GM21423 (cell line): ENCODE data around the gene USP10.
"Not testable (repeated sequence)": the region's sequence is repeated elsewhere in the genome, so short reads cannot be mapped to it uniquely, and the experiment has no call there.

Experiments used
- ATAC-seq: cut with Tn5 transposase; IDR thresholded peaks from one replicate; pipeline ENCODE4 v1.9.1; 2021; ENCODE audit warnings: mild to moderate bottlenecking, moderate library complexity; ENCODE audit not compliant: unreplicated experiment

USP10 gene

DNA sequence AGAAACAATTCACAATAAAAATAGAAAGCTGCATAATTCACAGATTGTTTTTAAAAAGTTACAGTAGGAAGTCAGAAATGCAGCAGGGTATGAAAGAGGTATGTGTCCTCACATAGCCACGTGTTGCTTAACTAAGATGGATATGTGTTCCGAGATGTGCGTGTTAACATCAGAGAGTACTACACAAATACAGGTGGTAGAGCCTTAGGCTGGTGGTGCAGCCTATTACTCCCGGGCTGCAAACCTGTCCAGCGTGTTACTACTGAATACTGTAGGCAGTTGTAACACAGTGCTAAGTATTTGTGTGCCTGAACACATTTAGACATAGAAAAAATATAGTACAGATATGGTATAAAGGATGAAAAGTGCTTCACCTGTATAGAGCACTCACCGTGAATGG is 46.4 kb downstream of the USP10 start:
- ATAC-seq = no peak

DNA sequence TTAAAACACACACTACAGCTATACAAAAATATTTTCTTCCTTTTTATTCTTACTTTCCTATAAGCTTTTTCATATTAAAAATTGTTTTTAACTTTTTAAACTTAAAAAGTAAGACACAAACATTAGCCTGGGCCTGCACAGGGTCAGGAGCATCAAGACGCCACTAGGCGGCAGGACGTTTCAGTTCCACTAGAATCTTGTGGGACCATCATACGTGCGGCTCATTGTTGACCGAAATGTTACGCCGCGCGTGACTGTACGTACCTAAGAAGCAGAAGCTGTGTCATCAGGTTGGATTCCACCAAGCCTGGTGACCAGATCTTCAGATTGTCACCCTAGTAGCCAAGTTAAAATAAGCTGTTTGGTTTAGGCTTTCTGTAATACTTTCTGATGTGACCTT is 47.1 kb downstream of the USP10 start:
- ATAC-seq = no peak

DNA sequence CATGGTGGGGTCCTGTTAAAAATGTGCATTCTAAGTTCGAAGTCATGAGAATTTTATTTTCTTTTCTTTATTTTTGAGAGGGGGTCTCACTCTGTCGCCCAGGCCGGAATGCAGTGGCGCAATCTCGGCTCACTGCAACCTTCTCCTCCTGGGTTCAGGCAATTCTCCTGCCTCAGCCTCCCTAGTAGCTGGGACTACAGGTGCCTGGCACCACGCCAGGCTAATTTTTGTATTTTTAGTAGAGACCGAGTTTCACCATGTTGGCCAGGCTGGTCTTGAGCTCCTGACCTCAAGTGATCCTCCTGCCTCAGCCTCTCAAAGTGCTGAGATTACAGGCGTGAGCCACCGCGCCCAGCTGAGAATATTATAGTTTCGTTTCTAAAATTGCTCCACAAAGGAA is 48.4 kb downstream of the USP10 start:
- not testable (repeated sequence) for ATAC-seq

DNA sequence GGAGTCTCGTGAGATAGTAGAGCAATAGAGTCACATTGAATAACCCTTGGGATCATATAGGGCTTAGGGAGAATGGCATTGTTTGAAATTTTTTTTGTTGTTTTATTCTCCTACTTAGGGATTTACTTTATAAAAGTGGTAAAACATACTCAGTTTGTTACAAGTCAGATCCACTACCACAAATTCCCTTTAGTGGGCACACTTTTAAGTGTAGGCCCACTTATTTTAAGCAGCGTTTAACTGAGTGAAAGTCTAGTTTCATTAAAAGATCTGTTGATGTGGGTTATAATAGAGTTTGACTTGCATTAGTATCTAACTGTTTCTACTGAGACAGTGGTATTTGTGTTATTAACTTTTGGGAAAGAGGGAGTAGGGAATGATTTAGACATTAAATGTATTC is 49.3 kb downstream of the USP10 start:
- no peak for ATAC-seq

DNA sequence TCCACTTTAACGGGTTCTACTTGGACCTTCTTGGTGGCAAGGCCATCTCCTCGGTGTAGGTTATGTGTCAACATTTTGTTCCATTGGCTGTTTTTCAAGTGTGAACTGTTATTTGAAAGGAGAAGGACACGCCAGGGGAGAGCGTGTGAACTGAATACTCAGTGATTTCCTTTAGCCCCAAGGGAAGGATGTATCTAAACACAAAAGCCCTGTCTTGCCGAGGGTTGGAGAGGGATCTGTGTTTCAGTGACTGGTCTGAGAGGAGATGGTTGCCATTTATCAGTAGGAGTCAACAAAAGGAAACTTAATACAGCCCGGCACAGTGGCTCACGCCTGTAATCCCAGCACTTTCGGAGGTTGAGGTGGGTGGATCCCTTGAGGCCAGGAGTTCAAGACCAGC is 50.0 kb downstream of the USP10 start:
- ATAC-seq = no peak

DNA sequence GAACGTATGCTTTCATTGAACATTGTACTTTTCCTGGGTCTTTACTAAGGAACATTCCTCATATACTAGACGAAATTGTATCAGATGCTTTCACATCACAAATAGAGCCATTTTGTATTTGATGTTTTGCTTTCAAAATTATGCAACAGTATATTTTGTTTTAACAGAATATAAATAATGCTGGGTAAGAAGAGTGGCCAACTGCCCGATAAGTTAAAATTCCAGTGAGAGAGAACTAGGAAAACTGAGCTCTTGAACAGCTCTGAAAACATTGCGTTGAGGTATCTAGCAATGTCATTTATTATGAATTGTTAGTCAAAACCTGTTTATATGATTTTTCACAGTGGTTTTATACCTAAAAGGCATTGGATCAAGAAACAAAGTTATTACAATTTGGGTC is 50.8 kb downstream of the USP10 start:
- no peak for ATAC-seq

DNA sequence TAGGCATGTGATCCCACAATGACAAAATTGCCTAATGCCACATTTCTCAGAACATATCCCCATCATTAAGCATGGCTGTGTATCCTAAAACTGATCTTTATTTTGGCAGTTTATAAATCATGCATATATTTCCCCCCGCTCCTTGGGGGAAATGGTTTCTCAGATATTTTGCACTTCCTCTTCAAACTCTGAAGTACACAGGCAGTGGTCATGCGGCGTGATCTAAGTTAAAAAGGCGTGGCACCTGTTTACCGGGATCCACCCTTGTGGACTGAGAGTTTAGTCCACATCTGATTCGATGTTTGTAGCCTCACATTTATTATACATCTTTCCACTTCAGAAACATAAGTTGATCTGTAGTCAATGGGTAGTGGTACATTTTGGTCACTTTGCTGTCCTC is 51.4 kb downstream of the USP10 start:
- ATAC-seq = no peak

DNA sequence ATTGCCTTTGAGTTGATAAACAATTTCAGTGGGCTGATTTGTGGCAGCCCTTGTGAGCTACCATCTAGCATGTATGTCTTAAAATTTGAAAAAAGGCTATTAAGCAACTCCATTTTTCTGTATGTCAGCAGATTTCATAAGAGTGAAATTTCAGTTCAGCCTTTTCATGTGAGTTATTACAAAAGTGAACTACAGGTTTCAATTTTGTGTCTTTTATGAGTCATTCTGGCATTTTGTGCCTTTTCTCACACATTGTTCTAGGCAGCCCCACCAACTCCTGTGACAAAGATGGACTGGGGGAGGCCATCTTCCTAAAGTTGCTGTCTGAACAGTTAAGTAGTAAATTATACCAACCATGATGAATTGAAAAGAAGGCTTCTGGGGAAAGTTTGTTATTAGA is 52.1 kb downstream of the USP10 start:
- ATAC-seq = peak; percentile 44

DNA sequence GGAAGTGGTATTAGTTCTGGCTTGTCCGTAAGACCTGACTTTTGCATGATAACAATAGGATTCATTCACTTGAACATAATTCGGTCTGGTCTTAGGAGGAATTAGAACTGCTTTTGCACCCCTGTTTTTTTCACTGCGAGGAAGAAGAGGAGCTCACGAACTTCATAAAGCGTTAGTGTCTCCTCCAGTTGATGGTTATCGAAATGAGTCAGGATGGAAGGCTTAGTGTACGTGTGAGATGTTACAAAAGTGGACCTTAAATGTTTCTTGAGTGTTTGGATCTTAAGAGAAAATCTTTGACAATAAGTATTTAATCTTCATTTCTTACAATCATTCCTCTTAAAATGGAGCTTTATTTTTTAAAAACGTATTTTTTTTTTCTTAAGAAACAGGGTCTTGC is 52.8 kb downstream of the USP10 start:
- ATAC-seq = no peak

DNA sequence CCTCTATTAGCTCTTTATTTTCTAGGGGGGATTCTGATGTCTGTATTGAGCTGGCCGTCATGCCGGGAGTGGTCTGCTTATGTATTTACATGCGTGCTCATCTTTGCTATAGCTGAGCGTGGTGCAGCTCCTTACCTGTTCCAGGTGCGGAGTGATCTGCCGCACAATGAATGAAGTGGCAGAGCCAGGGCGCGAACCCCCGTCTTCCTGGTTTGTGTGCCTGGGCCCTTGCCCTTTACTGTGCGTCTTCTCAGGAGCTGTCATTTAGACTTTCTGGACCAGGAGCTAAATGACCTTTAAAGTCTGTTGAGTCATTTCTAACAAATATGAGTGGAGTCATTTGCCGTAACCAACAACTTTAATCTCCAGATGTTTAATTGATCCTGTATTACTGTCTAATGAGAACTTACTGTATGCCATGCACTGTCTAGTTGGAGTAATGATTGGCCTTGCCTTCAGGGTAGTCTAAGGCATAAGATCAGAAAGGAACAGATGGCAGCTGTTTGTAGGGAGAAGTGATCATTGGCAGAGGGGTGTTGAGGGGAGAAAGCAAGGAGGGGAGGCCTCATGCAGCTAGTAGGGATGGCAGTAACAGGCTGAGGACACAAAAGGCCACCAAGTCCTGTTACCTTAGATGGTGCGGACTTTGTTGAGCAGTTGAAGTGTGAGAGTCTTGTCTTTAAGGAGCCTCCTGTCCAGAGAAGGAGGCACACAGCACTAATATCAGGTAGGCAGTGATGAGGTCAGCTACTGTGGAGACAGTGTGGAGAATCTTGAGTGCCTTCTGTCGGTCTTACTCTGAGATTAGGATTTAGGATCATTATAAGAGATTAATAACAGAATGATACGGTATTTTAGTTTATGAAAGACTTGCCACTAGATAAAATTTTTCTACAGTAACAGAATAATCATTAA is 53.9 kb downstream of the USP10 start:
- ATAC-seq = no peak

DNA sequence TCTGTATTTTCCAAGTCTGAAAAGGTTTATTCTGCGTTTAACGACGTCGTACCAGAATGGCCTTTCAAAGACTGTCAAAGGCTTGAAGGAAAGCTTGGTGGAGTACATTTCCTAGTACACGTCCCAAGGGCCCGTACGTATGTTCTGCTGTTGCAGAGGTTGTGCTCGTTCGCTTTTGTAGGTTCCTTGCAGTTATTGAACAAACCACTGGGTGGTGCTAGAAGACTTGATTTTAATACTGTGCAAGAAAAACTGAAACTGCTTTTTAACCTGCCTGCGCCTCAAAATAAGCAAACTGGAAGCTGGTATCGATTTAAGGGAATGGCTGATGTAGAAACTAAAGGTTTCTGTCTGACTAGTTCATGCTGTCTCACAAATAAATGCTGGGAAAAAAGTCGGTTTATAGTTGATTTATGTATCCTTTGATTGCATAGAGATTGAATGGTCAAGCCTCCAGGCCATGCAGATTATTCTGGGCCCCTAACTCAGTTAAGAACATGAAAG is 54.6 kb downstream of the USP10 start:
- peak; percentile 58 for ATAC-seq

DNA sequence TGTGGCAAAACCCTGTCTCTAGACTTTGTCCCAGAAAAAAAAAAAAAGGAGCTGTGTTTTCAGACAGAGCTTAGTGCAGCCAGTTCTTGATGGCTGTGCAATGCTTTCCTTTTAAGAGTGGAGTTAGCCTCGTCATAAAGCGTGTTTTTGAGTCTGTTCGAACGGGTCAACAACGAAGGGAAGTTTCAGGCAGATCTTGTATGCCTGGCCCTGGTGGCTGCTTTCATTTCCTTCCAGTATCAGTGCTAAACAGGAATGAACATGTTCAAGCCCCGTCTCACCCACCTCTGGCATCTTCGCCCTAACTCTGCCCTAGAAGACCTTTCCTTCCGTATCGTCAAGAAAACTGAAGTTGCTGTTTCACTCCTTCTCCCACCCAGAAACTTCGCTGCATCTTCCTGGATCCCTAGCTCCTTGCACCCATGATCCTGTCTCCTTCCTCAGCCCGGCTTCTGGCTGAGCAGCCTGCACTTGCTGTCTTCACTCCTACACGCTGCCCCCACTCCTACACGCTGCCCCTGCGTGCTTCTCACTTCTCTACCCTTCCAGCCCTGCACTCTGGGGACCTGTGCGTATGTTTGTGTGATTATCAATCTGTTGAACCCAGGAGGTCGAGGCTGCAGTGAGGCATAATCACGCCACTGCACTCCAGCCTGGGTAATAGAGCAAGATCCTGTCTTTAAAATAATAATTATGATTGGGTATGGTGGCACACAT is 55.3 kb downstream of the USP10 start:
- ATAC-seq = no peak

DNA sequence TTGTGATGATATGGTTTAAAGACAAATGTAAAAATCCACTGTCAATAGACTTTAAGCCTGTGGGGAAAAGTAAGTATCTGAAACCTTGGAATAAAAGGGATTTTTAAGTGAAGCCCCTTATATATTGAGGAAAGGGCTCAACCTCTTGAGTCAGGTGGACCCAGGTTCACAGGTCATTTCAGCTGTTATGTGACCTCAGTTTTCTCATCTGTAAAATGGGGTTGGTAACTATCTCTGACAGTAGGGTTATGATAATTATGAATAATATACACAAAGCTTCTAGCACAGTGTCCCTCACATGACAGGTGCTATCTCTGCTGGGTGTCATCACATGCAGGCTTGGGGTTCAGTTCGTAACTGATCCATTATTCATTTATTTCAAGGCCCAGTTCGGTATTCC is 57.0 kb downstream of the USP10 start:
- no peak for ATAC-seq

DNA sequence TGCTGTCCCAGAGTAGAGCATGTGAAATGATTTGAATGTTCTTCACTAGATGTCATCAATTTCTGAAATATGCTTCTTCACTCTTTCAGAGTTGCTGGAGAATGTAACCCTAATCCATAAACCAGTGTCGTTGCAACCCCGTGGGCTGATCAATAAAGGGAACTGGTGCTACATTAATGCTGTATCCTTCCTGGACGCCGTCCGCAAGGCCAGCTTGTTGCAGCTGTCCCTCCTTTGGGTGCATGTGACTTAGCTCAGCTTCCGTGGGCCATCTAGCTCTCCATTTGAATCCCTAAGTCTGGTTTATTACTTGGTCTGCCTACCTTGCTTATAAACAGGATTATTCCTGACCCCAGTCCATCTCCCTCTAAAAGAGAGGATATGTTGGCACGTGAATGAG is 58.8 kb downstream of the USP10 start:
- no peak for ATAC-seq

DNA sequence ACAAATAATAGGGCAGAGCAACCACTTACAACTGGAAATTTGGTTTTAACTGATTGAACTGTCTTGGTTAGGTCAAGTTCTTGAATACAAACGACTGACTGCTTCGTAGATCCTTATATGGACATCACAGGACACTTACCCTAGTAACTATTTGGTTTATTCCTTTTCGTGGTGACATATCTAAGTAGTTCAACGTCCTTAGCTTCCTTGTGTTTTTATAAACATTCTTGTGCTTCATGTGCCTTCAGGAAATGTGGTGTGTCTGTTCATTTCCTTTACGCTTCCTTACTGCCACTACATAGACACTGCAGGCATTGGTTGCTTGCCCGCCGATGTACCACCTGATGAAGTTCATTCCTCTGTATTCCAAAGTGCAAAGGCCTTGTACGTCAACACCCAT is 59.3 kb downstream of the USP10 start:
- no peak for ATAC-seq

DNA sequence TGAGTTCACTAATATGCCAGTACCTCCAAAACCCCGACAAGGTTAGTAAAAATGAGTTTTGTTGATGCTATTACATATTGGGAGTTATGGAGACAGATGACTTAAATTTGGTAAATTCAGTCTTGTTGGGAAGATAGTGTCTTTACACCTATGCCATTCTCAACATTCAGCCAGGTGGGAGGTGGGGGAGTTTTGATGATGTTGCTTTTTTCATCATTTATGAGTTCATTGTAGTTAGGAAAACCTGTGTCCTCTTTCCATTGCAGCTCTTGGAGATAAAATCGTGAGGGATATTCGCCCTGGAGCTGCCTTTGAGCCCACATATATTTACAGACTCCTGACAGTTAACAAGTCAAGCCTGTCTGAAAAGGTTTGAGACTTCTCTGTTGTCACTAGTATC is 60.1 kb downstream of the USP10 start:
- ATAC-seq = no peak

DNA sequence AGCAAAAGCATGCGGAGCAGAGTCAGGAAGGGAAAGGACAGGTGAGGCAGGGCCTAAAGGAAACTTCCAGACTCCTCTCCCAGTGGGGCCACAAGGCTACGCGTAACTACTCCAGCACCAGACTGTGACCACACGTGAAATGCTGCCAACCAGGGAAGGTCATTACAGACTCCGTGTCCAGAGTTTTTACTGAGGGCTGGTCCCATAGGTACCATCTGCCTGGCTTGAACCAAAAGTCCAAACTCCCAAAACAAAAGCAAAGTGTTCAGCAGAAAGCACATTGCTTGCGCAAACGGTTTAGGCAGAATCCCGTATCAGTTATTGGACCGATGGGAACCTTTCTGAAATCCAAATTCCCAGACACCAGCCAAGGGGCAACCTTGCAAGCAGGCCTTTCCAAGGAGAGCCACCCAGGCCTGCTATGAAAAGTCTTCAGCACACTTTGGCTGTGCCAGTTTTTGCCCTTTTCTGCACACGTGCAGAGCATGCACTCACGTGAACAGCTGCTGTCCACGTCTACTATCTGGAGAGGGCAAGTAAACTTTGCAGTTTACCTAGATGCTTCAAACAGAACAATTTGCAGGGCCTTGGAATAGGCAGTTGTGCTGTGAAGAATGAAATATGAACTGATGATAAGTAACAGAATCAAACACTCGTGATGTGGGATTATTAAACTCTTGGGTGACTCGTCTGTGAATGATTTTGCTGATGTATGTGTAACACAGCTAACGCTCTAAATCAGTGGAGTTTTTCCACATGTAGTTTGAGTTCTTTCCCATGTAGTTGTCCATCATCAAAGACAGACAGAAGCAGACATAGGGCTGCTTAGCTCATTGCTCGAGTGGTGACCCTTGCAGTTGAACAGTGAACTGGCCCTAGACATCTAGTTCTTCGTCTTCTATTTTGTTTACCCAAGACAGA is 61.9 kb downstream of the USP10 start:
- no peak for ATAC-seq

DNA sequence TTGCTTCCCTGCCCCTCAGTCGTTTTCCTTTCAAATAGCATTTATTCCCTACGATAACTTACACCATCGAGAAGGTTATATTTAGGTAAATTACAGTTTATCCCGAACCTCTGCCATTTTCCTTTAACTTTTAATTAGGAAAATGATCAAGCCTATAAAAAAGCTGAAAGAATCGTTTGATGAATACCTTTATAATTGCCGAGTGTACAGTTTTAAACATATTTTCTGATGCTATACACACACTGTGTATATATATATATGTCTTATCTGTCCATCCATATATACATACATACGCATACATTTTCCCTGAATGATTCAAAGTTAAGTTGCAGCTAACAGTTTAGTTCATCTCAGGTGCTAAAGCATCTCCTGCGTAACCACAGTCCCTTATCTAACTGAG is 63.4 kb downstream of the USP10 start:
- ATAC-seq = no peak

DNA sequence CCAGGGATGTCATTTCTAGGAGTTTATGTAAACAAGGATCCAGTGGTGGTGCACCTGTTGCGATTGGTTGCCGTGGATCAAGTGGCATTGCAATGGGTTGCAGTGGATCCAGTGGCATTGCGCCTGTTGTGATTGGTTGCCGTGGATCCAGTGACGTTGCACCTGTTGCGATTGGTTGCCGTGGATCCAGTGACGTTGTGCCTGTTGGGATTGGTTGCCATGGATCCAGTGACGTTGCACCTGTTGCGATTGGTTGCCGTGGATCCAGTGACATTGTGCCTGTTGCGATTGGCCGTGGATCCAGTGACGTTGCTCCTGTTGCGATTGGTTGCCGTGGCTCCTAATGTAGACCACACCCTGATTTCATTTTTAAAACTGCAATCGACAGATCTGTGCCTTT is 63.8 kb downstream of the USP10 start:
- ATAC-seq = no peak

DNA sequence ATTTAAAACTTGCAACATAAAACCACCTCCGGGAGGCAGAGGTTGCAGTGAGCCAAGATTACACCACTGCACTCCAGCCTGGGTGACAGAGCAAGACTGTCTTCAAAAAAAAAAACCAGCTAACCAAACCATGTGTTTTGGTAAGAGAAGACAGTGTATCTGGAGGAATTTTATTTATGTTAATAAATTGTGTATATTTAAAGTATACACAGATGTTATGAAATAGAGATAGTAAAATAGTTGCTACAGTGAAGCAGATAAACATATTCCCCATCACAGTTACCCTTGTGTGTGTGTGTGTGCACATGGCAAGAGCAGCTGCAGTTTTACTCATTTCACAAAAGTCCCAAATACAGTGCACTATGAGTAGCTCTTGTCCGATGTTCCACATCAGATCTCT is 65.2 kb downstream of the USP10 start:
- no peak for ATAC-seq
